Inflammatory macrophage (primary cell): Measurements from ENCODE around the gene CFAP46.
"Not testable (repeated sequence)": the region's sequence is repeated elsewhere in the genome, so short reads cannot be mapped to it uniquely, and the experiment has no call there.

Experiments used
- DNase-seq, 2 donors: peaks; one replicate each; pipeline ENCODE4 v3.0.0-alpha.2; 2020 to 2022

Gene CFAP46

GRCh38 chr10:132840698-132841614 lies 101.4 kb downstream of the CFAP46 start:
- no peak for DNase-seq

GRCh38 chr10:132839061-132839460 lies 103.3 kb downstream of the CFAP46 start:
- DNase-seq = no peak

DNA sequence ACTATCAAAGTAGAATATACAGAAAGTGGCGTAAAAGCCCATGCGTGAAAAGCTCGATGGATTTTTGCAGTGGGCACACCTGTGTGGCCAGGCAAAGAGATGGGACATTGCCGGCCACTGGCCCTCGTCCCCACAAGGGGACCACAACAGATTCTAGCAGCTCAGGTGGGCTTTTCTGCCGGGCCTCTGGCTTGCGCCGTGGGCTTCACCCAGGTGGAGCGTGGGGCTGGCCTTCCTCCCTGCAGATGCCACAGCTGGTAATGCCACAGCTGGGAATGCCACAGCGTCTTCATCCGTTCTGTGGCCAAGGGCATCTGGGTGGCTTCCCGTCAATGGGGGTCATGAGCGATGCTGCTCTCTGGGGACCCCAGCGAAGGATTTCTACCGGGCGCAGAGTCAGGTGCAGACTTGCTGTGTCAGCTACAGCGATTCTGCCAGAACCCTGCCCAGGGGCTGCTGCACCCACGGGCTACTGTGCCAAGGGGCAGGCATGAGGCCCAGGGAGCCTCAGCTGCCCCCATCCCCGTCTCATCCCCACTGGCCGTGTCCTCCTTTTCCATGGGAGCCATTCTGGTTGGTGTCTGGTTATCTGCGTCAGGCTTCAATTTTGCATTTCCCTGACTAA lies 103.9 kb downstream of the CFAP46 start:
- DNase-seq = no peak

DNA sequence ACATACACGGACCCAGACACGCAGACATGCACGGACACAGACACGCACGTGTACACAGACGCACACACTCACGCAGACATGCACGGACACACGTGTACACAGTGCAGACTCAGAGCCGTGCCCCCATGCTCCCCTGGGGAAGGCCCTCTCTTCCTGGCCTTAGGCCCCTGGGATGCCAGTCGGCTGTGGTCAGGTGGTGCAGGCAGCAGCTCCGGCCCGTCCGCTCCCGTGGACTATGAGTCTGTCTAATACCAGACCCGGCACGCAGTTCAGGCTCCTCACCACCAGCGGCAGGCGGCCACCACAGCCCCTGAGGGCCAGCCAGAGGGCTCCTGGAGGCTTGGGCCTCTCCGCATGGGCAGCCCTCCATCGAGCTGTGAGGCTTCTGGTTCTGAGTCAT lies 104.5 kb downstream of the CFAP46 start:
- no peak for DNase-seq

DNA sequence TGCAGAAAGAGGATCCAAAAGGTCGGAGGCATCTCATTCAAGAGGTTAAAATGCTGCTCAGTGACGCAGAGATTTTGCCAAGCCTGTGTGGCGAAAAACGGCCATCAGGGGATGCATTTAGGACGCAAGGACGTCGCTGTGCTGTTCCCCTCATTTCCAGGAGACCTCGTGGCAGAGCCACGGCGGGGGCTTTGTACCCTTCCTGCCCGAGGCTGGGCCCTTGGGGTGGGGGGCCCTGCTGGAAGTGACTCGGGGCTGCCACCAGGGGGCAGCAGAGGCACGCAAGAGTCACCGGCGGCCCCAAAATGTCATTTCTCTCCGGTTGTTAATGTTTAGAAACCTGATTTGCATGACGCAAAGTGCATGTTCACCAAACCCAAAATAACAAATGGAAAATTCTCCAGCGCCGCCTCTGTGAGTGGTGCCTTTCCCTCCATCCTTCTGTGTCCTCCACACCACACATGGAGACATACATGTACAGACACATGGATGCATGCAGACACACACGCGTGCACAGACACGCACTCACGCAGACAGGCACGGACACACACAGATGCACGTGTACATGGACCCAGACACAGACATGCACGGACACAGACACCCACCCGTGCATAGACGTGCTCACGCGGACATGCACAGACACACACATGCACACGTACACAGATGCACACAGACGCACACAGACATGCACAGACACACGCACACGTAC lies 105.4 kb downstream of the CFAP46 start:
- peak in 1 of 2 donors; percentile 29 for DNase-seq

DNA sequence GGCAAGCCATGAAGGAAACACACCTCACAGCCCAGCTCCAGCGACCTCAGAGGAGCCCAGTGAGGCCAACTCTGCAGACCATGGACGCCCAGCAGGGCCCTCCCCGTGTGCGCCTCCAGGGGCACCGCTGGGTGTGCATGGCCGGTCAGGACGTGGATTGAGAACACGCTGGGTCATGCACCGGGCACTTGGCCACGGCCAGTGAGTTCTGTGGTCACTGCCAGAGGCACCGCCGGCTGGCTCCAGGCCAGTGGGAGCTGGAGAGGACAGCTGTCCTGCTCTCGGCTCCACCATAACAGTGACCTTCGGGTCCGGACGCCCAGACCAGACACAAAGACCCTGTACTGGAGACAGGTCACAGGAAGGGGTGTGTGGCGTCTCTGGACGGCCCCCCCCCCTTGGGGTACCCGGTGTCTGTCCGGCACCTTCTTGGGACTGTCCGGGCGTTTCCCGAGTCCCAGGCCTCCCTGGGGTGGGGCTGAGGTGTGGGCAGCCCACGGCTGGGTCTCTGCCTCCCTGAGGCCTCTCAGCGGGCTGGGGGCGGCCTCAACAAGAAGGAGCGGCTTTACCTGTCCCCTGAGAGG lies 106.0 kb downstream of the CFAP46 start:
- DNase-seq = no peak

GRCh38 chr10:132835848-132836233 lies 106.5 kb downstream of the CFAP46 start:
- no peak for DNase-seq

- no peak for DNase-seq
Observed at GRCh38 chr10:132834891-132835847, 107.2 kb downstream of the CFAP46 start.

DNA sequence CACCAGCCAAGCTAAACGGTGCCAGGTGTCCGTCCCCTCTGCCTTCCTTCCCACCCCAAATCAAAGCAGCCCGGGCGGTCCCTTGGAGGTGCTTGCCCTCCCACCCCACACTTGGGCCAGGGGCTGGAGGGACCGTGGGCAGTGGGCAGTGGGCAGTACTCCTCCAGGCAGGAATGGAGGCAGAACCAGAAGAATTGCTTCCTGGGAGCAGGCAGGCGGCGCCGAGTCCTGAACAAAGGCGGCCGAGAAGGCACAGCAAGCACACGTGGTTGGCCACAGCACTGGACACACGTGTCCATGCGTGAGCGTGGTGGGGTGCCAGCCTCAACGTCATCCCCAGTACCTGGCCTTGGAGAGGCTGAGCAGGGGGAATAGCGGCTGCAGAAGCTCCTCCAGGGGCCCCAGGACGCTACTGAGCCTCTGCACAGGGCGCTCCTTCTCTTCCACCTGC lies 108.0 kb downstream of the CFAP46 start:
- no peak for DNase-seq

GRCh38 chr10:132833421-132834111 lies 108.8 kb downstream of the CFAP46 start:
- DNase-seq = no peak

DNA sequence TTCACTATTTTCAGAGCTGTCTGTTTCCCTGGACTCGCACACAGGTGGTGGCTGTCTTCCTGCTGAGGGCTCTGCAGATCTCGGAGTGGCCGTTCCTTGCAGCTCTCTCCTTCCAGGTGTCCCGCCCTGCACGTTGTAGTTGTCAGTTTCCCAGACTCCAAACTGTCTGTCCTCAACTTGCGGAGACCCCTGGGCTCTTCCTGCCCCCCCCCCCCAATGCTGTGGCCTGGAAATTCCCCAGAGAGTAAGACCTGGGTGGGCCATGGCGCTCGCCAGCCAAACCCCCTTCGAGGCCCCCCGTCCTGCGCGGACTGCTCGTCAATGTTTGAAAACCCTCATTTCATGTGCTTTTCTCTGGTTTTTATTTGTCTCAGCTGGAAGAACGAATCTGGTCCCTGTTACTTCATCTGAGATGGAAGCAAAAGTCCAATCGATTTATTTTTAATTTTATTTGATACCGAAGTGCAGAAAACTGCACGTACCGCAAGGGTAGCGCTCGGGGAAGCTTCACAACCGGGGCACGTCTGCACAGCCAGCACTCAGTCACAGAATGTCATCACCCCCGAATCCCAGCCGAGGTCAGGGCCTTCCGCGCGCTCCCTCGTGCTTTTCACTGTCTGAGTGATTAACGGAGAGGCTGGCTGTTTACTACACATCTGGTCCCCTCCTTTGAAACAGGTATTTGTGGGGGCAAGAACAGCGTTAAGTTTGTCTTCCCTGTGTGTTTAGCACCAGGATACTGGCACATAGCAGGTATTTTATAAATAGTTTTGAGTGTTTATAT lies 110.0 kb downstream of the CFAP46 start:
- no peak for DNase-seq

DNA sequence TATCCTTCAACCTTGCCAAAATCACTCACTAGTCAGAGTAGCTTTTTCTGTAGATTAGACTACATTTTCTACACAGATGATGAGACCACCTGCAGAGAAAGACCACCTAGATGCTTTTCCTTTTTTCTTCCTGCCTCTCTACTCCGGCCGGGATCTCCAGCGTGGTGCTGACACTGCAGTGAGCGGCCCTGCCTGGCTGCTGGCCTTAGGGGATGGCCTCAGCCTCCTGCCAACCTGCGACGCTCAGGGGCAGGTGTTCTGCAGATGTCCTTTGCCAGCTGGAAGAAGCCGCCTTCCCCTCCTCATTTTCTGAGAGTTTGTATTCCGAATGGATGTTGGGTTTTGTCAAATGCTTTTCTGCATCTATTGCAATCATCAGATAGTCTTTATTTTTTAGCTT lies 113.0 kb downstream of the CFAP46 start:
- DNase-seq = no peak

- DNase-seq = no peak
Observed at GRCh38 chr10:132828681-132829080, 113.7 kb downstream of the CFAP46 start.

DNA sequence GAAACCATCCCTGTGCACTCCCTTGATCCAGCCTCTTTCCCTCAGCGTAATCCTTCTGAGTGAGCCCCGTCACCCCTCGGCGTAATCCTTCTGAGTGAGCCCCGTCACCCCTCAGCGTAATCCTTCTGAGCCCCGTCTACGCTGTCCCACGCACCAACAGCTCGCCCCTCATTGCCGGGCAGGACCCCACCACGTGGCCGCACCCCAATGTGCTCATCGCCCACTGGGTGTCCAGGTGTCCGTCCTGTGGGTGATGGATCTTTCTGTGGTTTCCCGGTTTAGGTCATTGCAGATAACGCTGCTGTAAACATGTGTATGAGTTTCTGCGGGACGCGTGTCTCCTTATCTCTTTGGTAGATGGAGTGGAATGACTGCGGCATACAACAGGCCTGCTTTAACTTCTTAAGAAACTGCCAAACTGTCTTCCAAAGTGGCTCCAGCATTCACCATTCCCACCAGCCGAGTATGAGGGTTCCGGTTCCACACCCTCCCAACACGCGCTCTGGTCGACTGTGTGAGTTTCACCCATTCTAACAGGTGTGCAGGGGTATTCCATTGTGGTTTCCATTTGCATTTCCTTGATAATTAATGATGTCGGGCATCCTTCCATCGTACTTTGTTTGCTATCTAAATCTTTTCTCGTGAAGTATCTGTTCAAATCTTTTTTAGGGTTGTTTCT lies 114.4 kb downstream of the CFAP46 start:
- DNase-seq = no peak

DNA sequence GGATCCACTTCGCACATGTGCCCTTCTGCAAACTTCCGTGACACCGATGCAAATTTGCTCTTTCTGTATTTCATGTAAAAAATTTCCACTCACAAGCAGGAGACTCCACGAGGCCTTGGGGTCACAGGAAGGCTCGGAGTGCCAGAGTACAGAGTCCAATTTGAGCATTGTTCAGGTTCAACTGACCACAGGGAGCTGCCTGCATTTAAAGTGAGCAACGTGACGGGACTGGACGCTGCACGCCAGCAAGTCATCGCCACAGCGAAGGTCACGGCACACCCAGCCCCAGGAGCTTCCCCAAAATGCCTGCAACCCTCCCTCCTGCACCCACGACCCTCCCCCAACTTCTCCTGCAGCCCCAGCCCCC lies 115.0 kb downstream of the CFAP46 start:
- no peak for DNase-seq

DNA sequence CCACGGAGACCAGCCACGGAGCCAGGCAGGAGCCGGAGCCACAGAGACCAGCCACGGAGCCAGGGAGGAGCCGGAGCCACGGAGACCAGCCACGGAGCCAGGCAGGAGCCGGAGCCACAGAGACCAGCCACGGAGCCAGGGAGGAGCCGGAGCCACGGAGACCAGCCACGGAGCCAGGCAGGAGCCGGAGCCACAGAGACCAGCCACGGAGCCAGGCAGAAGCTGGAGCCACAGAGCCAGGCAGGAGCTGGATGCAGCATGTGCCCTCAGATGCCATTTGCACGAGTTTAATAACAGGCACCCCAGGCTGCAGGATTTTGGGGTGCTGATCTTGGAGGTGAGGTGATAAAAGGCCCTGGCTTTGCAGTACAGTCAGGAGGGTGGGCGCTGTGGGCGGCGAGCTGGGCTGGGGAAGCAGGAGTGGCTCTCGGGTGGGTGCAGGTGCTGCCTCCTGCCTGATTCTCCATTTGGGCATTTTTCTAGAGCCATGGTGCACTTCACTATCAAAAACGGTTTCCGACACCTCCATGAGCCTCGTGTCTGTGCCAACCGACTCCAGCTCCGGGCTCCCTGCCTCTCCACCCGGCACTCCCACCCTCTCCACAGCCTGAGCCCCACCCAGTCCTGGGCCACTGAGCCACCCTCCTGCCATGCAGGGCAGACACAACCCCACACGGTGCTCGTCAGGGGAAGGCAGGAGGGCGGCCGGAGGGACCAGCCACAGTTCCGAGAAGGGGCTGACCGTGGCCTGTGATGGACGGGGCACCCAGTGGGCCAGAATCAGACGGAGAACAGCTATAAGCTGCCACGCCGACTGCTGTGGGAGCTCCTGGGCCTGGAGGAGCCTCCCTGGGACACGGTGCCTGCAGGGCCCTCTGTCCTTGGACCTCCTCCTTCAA lies 115.6 kb downstream of the CFAP46 start:
- DNase-seq = no peak

GRCh38 chr10:132825783-132826523 lies 116.4 kb downstream of the CFAP46 start:
- not testable (repeated sequence) for DNase-seq

DNA sequence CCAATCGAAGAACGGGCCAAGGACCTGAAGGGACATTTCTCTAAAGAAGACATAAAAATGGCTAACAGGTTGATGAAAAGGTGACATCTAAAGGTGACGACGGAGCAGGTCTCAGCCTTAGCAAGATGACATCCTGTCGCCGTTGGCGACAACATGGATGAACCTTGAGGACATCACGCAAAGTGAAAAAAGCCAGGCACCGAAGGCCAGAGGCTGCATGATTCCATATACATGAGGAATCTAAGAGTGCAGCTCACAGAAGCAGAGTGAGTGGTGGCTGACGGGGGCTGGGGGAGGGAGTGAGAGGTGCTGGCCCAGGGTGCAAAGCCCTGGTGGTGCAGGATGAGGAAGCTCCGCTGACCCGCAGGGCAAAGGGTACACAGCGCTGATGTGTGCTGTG lies 122.3 kb downstream of the CFAP46 start:
- DNase-seq = no peak
